NOMO-1 treated with dmso at 0.1 percent for 144 hours (cell line): ENCODE measurements around the gene TTF1.
"Not testable (repeated sequence)": the region's sequence is repeated elsewhere in the genome, so short reads cannot be mapped to it uniquely, and the experiment has no call there.

Source experiments
- DNase-seq: peaks from one replicate; lab custom pipeline; 2025; ENCODE audit not compliant: unreplicated experiment; lab: John Stamatoyannopoulos, UW

Gene TTF1

GRCh38 chr9:132414731-132415130 lies 8.1 kb upstream of the TTF1 start:
- DNase-seq: no peak

GRCh38 chr9:132413926-132414325 lies 7.3 kb upstream of the TTF1 start:
- DNase-seq: no peak

- DNase-seq: no peak
Observed at GRCh38 chr9:132412089-132412488, 5.4 kb upstream of the TTF1 start.

- DNase-seq: no peak
Observed at GRCh38 chr9:132411091-132411508, 4.5 kb upstream of the TTF1 start.

GRCh38 chr9:132410642-132411041 lies 4.0 kb upstream of the TTF1 start:
- no peak for DNase-seq

- DNase-seq: no peak
Observed at GRCh38 chr9:132409828-132410528, 3.3 kb upstream of the TTF1 start, which contains the start of gene CFAP77. Gene CFAP77 (plus strand): TSS chr9:132410211. CDS start chr9:132410272, 61 bp downstream.

GRCh38 chr9:132408521-132408920 lies 1.9 kb upstream of the TTF1 start:
- no peak for DNase-seq

GRCh38 chr9:132407196-132407595 lies 556 bp upstream of the TTF1 start:
- DNase-seq: no peak

- DNase-seq: no peak
Observed at GRCh38 chr9:132404228-132404881, 2.3 kb downstream of the TTF1 start.

GRCh38 chr9:132401824-132402223 lies 4.8 kb downstream of the TTF1 start:
- DNase-seq: no peak

- DNase-seq: no peak
Observed at GRCh38 chr9:132395560-132395959, 11.1 kb downstream of the TTF1 start.

- DNase-seq: no peak
Observed at GRCh38 chr9:132391449-132391848, 15.2 kb downstream of the TTF1 start.

GRCh38 chr9:132390966-132391365 lies 15.7 kb downstream of the TTF1 start:
- DNase-seq: no peak

GRCh38 chr9:132387133-132387532 lies 19.5 kb downstream of the TTF1 start:
- DNase-seq: no peak

- no peak for DNase-seq
Observed at GRCh38 chr9:132384376-132384775, 22.3 kb downstream of the TTF1 start.

- DNase-seq: no peak
Observed at GRCh38 chr9:132383462-132383883, 23.2 kb downstream of the TTF1 start.

- peak; percentile 46 for DNase-seq
Observed at GRCh38 chr9:132381966-132382541, 24.6 kb downstream of the TTF1 start.

- not testable (repeated sequence) for DNase-seq
Observed at GRCh38 chr9:132378416-132378815, 28.2 kb downstream of the TTF1 start.

GRCh38 chr9:132377769-132378168 lies 28.9 kb downstream of the TTF1 start:
- not testable (repeated sequence) for DNase-seq

GRCh38 chr9:132372177-132373095 lies 34.2 kb downstream of the TTF1 start:
- DNase-seq: peak; percentile 11

GRCh38 chr9:132370592-132370991 lies 36.0 kb downstream of the TTF1 start:
- DNase-seq: no peak
